Measurements from ENCODE around the gene PGAM5. TPM values are rescaled to one million over a fixed set of nuclear protein-coding genes. Genes with fewer than 3 reads are reported as not detected.

PGAM5 gene
- 36.8 and 44.1 TPM in 2 replicates for total RNA-seq

DNA sequence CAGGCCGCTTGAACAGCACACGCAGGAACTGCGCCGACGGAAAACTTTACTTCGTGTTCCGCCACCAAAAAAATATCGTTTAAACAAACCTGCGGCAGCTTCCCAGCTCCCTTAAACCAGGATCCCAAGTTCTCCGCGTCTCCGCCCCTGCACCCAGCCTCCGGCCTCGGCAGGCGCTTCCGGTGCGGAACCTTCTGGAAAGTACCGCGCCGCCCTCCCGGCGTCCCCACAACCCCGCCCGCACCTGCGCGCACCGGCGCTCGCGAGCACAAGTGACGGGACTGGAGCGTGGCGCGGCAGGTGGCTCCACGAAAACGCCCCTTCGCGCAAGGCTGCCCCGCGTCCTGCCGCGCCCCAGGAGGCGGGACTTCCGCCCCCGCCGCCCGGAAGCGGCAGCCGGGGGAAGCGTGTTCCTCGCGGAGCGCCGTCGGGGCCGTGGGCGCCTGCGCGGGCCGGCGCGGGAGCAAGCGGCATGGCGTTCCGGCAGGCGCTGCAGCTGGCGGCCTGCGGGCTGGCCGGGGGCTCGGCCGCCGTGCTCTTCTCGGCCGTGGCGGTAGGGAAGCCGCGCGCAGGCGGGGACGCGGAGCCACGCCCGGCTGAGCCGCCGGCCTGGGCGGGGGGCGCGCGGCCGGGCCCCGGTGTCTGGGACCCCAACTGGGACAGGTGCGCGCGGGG is at the start of gene PGAM5:
PGAM5 (plus strand) TSS at position 438 of the 675 bp plus-strand sequence; CDS start at position 473, 35 bp downstream.

DNA sequence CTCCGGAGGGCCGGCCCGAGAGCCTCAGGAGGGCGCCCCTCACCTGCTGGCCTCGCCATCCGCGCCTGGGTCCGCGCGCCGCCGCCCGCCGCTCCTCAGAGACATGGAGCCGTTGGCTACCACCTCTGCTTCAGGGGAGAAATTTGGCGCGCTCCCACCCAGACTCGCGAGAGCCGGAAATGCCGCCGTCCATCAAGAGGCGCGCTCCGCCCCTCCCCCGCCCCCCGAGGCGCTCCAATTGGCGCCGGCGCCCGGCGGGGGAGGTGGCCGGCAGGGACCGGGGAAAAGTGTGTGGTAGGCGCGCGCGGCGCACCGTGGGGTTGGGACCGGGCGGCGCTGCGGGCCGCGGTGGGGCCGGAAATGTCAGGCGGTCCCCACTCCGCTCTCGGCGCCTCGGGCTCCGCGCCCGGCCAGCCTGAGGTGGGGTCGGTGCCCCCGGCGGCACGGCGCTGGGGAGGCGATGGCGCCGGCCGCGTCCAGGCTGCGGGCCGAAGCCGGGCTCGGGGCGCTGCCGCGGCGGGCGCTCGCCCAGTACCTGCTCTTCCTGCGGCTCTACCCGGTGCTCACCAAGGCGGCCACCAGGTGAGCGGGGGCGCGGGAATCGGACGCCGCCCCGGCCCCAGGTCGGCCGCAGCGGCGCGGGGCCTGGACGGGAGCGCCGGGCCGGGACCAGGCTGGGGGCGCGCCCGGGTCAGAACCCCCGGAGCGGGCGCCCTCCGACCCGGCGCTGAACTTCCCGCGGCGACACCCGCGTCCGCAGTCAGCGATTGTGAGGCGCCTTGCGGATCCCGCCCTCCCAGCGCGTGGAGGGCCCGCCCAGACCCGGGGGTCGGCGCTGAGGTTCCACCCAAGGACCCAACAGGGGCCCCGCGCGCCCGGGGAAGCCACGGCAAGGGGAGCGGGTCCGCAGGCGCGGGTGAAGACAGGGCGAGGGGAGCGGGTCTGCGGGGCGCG is 23.2 kb upstream of the PGAM5 start, which contains the start of the genes POLE and PXMP2:
POLE (minus strand) TSS at position 132 of the 954 bp plus-strand sequence; CDS start at position 105, 27 bp downstream.
PXMP2 (plus strand) TSS at position 377 of the 954 bp plus-strand sequence; CDS start at position 461, 84 bp downstream.

DNA sequence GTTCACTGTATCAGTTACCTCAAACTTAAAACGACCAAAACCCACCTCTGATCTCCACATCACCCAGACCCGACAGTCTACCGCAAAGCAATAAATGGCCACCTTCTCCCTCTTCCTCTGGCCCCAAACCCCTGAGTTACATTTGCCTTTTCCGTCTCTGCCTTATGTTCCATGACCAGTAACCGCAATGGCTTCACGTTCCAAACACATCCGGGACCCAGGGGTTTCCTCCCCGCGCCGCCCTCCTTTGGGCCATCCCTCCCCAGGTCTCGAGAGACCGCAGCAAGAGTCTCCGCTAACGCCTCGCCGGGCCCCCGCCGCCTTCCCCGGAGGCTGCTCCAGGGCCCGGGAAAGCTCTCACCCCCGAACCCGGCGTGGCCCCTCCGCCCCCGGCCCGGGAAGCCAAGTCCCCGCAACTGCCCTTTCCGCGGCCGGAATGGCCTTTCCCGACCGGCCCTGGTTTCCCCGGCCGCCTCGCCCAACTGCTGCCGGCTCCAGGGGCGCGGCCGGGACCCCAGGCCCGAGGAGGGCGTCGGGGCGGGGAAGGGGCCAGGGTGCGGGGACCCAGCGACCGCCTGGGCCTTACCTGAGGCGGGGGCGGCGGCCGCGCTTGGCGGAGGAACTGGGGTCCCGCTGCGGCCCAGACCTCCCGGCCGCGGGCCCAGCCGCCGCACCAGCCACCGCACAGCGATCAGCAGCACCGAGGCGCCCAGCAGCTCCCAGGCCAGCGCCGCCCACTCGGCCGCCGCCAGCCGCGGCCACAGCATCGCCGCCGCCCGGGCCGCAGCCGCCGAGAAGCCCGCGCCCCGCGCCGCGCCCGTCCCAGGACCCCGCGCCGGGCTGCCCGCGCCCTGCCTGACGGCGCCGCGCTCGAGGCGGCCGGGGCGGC is 50.6 kb downstream of the PGAM5 start, which contains the start of gene ANKLE2:
ANKLE2 (minus strand) TSS at position 801 of the 889 bp plus-strand sequence; CDS start at position 767, 34 bp downstream.

Other genes with a start within 250 kb of the PGAM5 start
- gene FBRSL1, start 220.7 kb upstream of the PGAM5 start, total RNA-seq = 1.6 and 5.0 TPM in 2 replicates
- gene LRCOL1, start 100.3 kb upstream of the PGAM5 start, total RNA-seq = 2.5 TPM in 1 of 2 replicates, not detected in the other
- gene P2RX2, start 92.1 kb upstream of the PGAM5 start, total RNA-seq = not detected in 2 replicates
- gene POLE, start 23.5 kb upstream of the PGAM5 start, total RNA-seq = 37.4 and 55.3 TPM in 2 replicates
- gene PXMP2, start 23.3 kb upstream of the PGAM5 start, total RNA-seq = 20.2 and 26.1 TPM in 2 replicates
- 39.5 and 128 TPM in 2 replicates for gene ANKLE2, start 51.0 kb downstream of the PGAM5 start, total RNA-seq
- 52.6 and 138 TPM in 2 replicates for gene GOLGA3, start 118.0 kb downstream of the PGAM5 start, total RNA-seq
- gene CHFR, start 176.8 kb downstream of the PGAM5 start, total RNA-seq = 35.3 and 55.0 TPM in 2 replicates
- 3.2 and 10.3 TPM in 2 replicates for gene ZNF605, start 245.5 kb downstream of the PGAM5 start, total RNA-seq